Hepatocyte (in vitro differentiated cells): ENCODE measurements around the gene PPM1L.

ENCODE experiments used
- CTCF ChIP-seq: fragments of 200-600 bp; sonication (generic); IDR thresholded peaks from 2 replicates; pipeline ENCODE4 v1.5.1; 2016; ENCODE audit warnings: antibody characterized with exemption, mild to moderate bottlenecking; ENCODE audit not compliant: poor library complexity
- EZH2 ChIP-seq: fragments of 200-600 bp; sonication (generic); IDR thresholded peaks from 2 replicates; pipeline ENCODE4 v1.6.1; 2016; ENCODE audit warnings: antibody characterized with exemption, mild to moderate bottlenecking, borderline replicate concordance
- EZH2phosphoT487 ChIP-seq: fragments of 200-600 bp; sonication (generic); IDR thresholded peaks from one replicate; pipeline ENCODE4 v1.6.1; 2018; ENCODE audit warnings: antibody characterized with exemption, mild to moderate bottlenecking, low read depth, moderate library complexity; ENCODE audit not compliant: unreplicated experiment, severe bottlenecking

DNA sequence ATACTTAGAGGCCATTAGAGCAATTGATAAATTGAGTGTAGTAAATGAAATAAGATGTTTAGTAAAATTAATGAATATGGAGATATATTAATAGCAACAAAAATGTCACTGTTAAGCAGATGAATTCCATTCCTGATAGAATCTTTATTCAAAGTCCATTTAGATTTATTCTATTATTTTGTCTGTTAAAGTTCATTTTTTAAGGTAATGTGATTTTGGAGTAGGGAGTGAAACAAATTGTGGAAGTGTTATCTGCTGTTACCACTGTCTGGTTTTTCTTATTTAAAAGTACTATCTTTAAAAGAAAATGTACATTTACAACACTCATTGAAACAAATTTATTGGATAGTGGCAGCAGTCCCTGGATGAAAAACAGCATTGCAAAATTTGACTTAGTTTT is 70.4 kb downstream of the PPM1L start:
- TF ChIP-seq CTCF (no peak), EZH2phosphoT487 (no peak), EZH2 (no peak)
